ENCODE results near the gene OR2A7.
"Not testable (repeated sequence)": the region's sequence is repeated elsewhere in the genome, so short reads cannot be mapped to it uniquely, and the experiment has no call there.

The OR2A7 gene

GRCh38 chr7:144280010-144280409, 15.4 kb upstream of the OR2A7 start:
- intact Hi-C loops (cut with micrococcal nuclease); H3K9me3 Mint-ChIP-seq; H3K27me3 Mint-ChIP-seq; H3K27ac Mint-ChIP-seq; H3K4me3 Mint-ChIP-seq; H3K36me3 Mint-ChIP-seq (ENCODE audit: low read depth); H3K4me1 Mint-ChIP-seq (ENCODE audit: low read depth): not testable (repeated sequence)

DNA sequence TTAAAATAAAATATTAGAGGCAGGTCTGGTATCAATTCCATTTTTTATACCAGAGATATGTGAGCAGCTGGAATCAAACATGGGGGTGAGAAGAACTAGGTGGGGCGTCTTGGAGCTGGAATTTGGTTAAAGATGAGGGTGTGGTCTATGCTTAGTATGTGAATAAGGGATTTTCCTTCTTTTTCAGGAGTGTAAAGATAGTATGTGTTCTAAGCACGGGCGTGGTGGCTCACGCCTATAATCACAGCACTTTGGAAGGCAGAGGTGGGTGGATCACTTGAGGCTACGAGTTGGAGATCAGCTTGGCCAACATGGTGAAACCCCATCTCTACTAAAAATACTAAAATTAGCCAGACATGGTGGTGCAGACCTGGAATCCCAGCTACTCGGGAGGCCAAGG, 10.7 kb upstream of the OR2A7 start:
- H3K4me3 Mint-ChIP-seq; intact Hi-C loops (cut with micrococcal nuclease); H3K27me3 Mint-ChIP-seq; H3K27ac Mint-ChIP-seq; H3K36me3 Mint-ChIP-seq (ENCODE audit: low read depth); H3K9me3 Mint-ChIP-seq; H3K4me1 Mint-ChIP-seq (ENCODE audit: low read depth): not testable (repeated sequence)

GRCh38 chr7:144269188-144269587, 4.6 kb upstream of the OR2A7 start, which contains the start of gene CTAGE8:
Gene CTAGE8 (minus strand): TSS chr7:144269288. CDS start chr7:144269250, 38 bp downstream.
- H3K36me3 Mint-ChIP-seq (ENCODE audit: low read depth); H3K4me1 Mint-ChIP-seq (ENCODE audit: low read depth); H3K27ac Mint-ChIP-seq; H3K27me3 Mint-ChIP-seq; H3K4me3 Mint-ChIP-seq; intact Hi-C loops (cut with micrococcal nuclease); H3K9me3 Mint-ChIP-seq: not testable (repeated sequence)

DNA sequence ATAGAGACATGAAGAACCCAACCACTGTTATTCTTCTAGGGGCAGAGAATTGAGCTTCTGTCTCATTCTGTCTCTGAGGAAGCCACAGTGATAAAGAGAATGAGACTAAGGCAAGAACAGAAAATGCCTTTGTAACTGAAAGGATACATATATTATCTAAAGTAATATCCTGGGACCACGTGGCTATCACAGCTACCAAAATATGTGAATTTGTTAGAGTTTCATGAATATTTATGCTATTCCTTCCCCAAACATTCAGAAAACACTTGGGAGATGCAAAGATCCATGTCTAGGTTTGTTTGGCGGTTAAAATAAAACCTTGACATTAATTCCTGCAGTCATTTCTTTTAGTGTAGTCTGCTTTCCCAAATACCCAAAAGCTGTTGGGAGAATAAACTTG, 2.5 kb downstream of the OR2A7 start:
- H3K9me3 Mint-ChIP-seq; H3K4me1 Mint-ChIP-seq (ENCODE audit: low read depth); H3K36me3 Mint-ChIP-seq (ENCODE audit: low read depth); H3K27me3 Mint-ChIP-seq; intact Hi-C loops (cut with micrococcal nuclease); H3K27ac Mint-ChIP-seq; H3K4me3 Mint-ChIP-seq: not testable (repeated sequence)

GRCh38 chr7:144259067-144259466, 5.5 kb downstream of the OR2A7 start:
- H3K36me3 Mint-ChIP-seq (ENCODE audit: low read depth); H3K4me3 Mint-ChIP-seq; H3K4me1 Mint-ChIP-seq (ENCODE audit: low read depth); H3K9me3 Mint-ChIP-seq; intact Hi-C loops (cut with micrococcal nuclease); H3K27ac Mint-ChIP-seq; H3K27me3 Mint-ChIP-seq: not testable (repeated sequence)

GRCh38 chr7:144256112-144256511, 8.5 kb downstream of the OR2A7 start:
- H3K27me3 Mint-ChIP-seq, result no peaks in the 10 kb centered on the region
- H3K36me3 Mint-ChIP-seq (ENCODE audit: low read depth), result no peaks in the 10 kb centered on the region
- no peaks in the 10 kb centered on the region for H3K4me1 Mint-ChIP-seq (ENCODE audit: low read depth)
- H3K9me3 Mint-ChIP-seq, result no peaks in the 10 kb centered on the region
- no peak overlapping the region for H3K27ac Mint-ChIP-seq
- H3K4me3 Mint-ChIP-seq, result no peak overlapping the region
- intact Hi-C loops (cut with micrococcal nuclease), result no loop called here

GRCh38 chr7:144255471-144255897, 9.1 kb downstream of the OR2A7 start:
- no peaks in the 10 kb centered on the region for H3K27me3 Mint-ChIP-seq
- no peaks in the 10 kb centered on the region for H3K9me3 Mint-ChIP-seq
- H3K36me3 Mint-ChIP-seq (ENCODE audit: low read depth), result no peaks in the 10 kb centered on the region
- H3K27ac Mint-ChIP-seq, result no peak overlapping the region
- intact Hi-C loops (cut with micrococcal nuclease), result no loop called here
- H3K4me1 Mint-ChIP-seq (ENCODE audit: low read depth), result no peaks in the 10 kb centered on the region
- H3K4me3 Mint-ChIP-seq, result no peak overlapping the region

DNA sequence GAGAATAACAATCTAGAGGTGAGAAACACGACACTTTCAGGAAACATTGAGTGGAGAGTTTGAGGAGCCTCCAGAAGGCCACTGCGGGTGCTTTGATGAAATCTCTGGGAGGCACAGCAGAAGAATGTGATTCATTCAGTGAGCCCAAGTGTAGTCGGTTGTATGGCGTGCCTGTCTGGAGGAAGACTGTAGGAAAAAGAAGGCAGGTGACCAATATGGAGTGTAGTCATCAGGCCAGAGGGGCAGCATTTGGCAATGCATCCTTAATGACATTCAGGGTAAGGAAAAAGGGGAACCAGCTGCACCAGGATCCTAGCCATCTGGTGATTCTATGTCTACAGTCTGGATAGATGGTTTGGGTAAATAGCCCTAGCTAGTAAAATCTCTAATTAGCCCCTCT, 12.3 kb downstream of the OR2A7 start:
- H3K27ac Mint-ChIP-seq; H3K9me3 Mint-ChIP-seq; H3K4me1 Mint-ChIP-seq (ENCODE audit: low read depth); H3K4me3 Mint-ChIP-seq; H3K36me3 Mint-ChIP-seq (ENCODE audit: low read depth); H3K27me3 Mint-ChIP-seq; intact Hi-C loops (cut with micrococcal nuclease): not testable (repeated sequence)

GRCh38 chr7:144247674-144248330, 16.8 kb downstream of the OR2A7 start:
- H3K27me3 Mint-ChIP-seq; H3K4me1 Mint-ChIP-seq (ENCODE audit: low read depth); H3K27ac Mint-ChIP-seq; H3K4me3 Mint-ChIP-seq; H3K36me3 Mint-ChIP-seq (ENCODE audit: low read depth); intact Hi-C loops (cut with micrococcal nuclease); H3K9me3 Mint-ChIP-seq: not testable (repeated sequence)

GRCh38 chr7:144246967-144247366, 17.6 kb downstream of the OR2A7 start:
- H3K9me3 Mint-ChIP-seq; H3K4me3 Mint-ChIP-seq; H3K4me1 Mint-ChIP-seq (ENCODE audit: low read depth); H3K27ac Mint-ChIP-seq; H3K36me3 Mint-ChIP-seq (ENCODE audit: low read depth); H3K27me3 Mint-ChIP-seq; intact Hi-C loops (cut with micrococcal nuclease): not testable (repeated sequence)

DNA sequence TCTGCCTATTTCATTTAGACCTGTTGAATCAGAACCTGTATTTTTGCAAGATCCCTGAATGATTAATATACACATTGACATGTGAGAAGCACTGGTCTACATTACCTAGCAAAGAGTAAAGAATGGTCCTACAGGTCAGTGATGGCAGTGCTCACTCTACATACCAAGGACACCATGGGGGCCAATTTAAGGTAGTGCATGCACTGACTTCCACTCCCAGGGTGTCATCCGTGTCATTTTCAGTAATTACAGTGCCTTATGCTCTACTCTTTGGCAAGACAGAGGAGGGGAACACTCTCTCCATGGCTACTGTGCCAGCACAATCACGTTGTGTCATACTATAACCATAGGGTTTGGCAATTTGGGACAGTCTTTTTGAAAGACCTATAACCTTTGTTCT, 19.2 kb downstream of the OR2A7 start:
- H3K27me3 Mint-ChIP-seq; intact Hi-C loops (cut with micrococcal nuclease); H3K27ac Mint-ChIP-seq; H3K9me3 Mint-ChIP-seq; H3K4me3 Mint-ChIP-seq; H3K4me1 Mint-ChIP-seq (ENCODE audit: low read depth); H3K36me3 Mint-ChIP-seq (ENCODE audit: low read depth): not testable (repeated sequence)

- H3K9me3 Mint-ChIP-seq; H3K4me1 Mint-ChIP-seq (ENCODE audit: low read depth); H3K36me3 Mint-ChIP-seq (ENCODE audit: low read depth); H3K27me3 Mint-ChIP-seq; intact Hi-C loops (cut with micrococcal nuclease); H3K4me3 Mint-ChIP-seq; H3K27ac Mint-ChIP-seq: not testable (repeated sequence)
Measured at GRCh38 chr7:144239365-144239764, 25.2 kb downstream of the OR2A7 start, which contains the start of gene OR2A42. Gene OR2A42 (minus strand): TSS chr7:144239605. CDS start chr7:144232843, 6,762 bp downstream.

DNA sequence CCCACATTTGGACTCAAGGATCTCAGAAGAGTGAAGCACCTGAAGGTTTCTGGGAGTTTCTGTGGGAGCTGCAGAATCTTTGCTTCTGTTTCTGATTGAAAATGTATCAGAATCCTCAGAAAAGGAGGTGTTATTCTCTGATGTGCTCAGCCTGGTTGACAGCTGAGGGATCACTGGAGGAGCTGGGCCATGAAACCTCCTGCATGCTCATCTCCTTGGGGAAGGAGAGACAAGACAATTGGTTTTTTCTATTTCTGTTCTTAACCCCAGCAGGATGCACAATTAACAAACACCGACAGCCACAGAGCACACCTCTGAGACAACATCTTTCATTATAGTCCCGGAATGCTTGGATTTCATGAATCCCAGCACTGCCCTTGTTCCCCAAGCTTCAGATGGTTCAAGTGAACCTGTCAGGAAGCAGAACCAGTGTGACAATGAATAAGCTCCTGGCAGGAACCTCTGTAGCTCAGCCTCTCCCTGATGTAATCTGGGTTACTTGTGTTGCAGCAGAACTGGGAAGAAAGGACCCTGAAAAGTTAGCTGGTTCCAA, 26.0 kb downstream of the OR2A7 start:
- H3K27ac Mint-ChIP-seq; H3K27me3 Mint-ChIP-seq; H3K9me3 Mint-ChIP-seq; H3K36me3 Mint-ChIP-seq (ENCODE audit: low read depth); H3K4me1 Mint-ChIP-seq (ENCODE audit: low read depth); intact Hi-C loops (cut with micrococcal nuclease); H3K4me3 Mint-ChIP-seq: not testable (repeated sequence)

DNA sequence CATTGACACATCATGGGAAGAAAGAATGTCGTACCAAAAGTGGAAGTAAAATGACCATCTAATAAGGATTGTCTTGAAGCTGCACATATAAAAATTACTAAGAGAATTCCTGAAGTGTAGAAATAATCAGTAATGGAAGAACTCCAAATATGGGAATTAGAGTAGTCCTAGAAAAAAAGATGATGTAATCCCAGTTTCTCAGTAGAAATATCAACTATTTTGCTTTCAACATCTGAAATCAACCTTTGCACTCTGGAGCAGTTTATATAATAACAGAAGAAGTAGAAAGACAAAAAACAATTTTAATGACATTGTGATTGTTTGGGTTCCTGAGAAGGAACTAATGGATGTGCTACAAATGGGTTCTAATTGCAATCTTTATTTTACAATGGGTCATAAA, 31.6 kb downstream of the OR2A7 start:
- H3K9me3 Mint-ChIP-seq, result not testable (repeated sequence)

GRCh38 chr7:144231027-144231426, 33.6 kb downstream of the OR2A7 start:
- H3K36me3 Mint-ChIP-seq (ENCODE audit: low read depth); H3K4me1 Mint-ChIP-seq (ENCODE audit: low read depth); intact Hi-C loops (cut with micrococcal nuclease); H3K4me3 Mint-ChIP-seq; H3K27ac Mint-ChIP-seq; H3K27me3 Mint-ChIP-seq; H3K9me3 Mint-ChIP-seq: not testable (repeated sequence)

More for the DNA sequence above, 31.6 kb downstream of the OR2A7 start:
- H3K27ac Mint-ChIP-seq; H3K36me3 Mint-ChIP-seq (ENCODE audit: low read depth); H3K4me1 Mint-ChIP-seq (ENCODE audit: low read depth); intact Hi-C loops (cut with micrococcal nuclease); H3K27me3 Mint-ChIP-seq; H3K4me3 Mint-ChIP-seq: not testable (repeated sequence)
